ENCODE data around the gene PARVB.
"Not testable (repeated sequence)": the region's sequence is repeated elsewhere in the genome, so short reads cannot be mapped to it uniquely, and the experiment has no call there.

Gene PARVB

DNA sequence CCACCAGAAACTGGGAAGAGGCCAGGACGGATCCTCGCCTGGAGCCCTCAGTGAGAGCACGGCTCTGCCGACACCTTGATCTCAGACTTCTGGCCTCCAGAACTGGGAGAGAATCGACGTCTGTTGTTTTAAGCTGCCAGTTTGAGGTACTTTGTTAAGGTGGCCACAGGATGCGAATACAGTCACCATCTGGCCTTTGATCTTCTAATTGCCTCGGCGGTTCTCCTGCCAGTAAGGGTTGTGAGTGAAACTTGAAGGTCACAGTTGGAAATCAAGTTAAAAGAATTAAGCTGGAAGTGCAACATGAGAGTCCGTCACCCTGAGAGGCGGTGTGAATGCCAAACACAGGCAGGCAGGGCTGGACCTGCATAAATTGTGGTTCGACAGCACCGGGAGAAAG lies 27.9 kb downstream of the PARVB start:
- no peak for DNase-seq (ENCODE audit: low read depth in 3 of 3)

DNA sequence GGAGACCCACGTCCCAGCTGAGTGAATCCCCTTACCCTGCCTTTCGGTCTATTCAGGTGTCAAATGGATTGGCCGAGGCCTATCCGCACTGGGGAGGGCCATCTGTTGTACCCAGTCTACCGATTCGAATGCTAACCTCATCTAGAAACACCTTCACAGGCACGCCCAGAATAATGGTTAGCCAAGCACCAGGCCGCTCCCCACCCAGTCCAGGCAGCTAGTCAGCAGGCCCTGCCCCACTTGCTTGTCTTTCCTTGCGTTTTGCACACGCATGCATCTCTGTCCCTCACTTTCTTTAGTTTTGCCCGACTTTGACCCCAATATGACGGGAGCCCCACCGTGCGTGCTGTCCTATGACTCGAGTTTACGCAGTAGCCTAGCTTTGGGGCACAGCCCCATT lies 31.7 kb downstream of the PARVB start:
- DNase-seq (ENCODE audit: low read depth in 3 of 3): no peak

DNA sequence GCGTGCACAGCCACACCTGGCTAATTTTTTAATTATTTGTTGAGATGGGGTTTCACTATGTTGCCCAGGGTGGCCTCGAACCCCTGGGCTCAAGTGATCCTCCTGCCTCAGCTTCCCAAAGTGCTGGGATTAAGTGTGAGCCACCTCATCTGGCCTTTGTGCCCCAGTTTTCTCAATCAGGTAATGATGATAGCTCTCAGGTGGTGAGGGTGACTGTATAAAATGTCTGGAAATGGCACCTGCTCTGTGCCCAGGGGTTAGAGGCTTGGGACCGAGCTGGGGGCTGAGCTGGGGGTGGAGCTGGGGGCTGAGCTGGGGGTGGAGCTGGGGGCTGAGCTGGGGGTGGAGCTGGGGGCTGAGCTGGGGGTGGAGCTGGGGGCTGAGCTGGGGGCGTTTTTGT lies 32.5 kb downstream of the PARVB start:
- DNase-seq (ENCODE audit: low read depth in 3 of 3): not testable (repeated sequence)

DNA sequence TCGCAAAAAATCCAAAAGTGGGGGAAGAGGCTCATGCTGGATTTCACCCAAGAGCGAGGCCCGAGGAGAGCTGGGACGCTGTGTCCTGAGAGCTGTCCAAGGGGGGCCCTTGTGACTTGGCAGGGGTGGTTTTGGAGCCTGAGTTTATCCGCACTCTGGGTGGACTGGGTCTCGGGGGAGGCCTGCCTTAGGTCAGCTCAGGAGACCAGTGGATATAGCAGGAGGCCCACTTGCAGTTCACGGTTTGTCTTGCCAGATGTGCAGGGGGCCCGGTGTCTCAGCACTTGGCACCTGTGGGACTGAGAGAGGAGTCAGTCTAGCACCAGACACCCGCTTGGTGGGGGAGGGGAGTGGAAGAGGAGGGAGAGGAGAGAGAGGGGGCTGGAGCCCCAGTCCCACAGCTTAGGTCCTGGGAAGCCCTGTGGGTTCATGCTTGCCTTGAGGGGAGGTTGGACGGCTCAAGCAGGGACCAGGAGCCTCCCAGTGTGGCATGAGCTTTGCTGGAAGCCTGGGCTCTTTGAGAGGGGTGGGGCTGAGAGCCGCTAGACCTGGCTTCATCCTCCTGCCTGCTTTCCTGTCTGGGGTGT lies 33.4 kb downstream of the PARVB start:
- DNase-seq (ENCODE audit: low read depth in 3 of 3): no peak

DNA sequence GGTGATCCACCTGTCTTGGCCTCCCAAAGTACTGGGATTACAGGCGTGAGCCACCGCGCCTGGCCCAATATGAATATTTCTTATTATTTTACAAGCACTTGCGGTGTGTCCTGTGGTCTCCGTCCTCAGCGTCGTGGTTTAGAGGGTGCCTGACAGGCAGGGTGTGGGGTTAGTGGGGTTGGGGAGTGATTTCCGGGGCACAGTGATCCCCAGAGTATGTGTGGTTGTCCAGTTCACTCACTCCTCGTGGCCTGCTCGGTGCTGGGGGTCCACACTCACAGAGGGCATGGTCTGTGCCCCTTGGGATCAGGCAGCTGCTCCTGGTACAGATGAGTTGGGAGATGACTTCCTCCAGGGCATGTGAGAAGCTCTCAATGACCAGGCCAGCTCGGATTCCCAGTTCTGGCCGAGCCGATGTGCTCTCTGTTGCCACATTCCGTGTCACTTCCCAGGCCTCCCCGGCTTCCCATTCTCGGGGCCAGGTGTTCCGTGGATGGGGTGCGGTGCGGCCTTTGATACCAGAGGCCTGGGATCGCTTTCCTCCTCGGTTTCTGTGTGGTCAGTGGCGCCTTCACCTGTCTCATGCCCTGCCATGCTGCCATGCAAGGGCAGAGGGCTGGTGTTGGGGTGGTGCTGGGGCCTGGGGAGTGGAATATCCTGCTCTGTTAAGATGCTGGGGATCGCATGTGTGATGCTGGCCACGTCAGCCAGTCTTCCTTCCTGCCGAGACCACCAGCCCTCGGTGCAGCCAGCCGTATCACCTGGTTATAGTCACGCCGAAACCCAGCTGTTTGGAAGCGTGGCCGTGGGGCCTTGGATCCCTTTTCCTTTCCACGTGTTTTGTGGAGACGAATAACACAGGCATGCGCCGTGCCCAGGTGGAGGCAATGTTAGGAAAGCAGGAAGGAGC lies 39.6 kb downstream of the PARVB start:
- DNase-seq (ENCODE audit: low read depth in 3 of 3): no peak

DNA sequence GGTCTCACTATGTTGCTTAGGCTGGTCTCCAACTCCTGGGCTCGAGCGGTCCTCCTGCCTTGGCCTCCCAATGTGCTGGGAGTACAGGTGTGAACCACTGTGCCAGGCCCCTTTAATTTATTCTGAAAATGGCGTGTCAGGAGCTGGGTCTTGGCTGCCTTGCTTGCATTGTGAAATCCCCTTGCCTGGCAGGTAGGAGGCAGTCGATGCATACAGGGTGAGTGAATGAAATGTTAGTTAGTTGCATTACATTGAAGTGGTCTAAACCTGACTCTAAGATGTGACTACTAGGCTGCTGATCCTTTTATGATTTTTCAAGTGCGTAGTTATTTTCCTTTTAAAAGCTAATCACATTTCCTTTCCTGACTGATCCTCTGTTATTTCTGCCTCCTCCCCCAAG lies 42.9 kb downstream of the PARVB start:
- no peak for DNase-seq (ENCODE audit: low read depth in 3 of 3)

DNA sequence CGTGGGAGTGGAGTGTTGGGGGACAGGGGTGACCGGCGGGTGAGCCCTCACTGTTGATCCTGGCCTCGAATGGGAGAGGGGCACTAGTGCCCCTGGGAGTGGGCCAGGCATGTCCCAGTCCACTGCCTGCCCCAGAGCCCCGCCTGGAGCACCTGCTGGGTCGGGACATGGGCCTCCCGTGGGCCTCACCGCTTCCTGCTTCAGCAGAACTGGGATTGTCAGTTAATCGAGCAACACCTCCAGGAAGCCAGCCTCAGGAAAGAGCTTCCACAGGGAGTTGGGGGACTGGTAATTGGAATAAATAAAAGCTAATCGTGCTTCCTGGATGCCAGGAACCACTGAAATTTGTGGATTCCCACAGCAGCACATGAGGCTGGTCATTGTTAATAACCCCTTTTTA lies 43.8 kb downstream of the PARVB start:
- DNase-seq (ENCODE audit: low read depth in 3 of 3): no peak

DNA sequence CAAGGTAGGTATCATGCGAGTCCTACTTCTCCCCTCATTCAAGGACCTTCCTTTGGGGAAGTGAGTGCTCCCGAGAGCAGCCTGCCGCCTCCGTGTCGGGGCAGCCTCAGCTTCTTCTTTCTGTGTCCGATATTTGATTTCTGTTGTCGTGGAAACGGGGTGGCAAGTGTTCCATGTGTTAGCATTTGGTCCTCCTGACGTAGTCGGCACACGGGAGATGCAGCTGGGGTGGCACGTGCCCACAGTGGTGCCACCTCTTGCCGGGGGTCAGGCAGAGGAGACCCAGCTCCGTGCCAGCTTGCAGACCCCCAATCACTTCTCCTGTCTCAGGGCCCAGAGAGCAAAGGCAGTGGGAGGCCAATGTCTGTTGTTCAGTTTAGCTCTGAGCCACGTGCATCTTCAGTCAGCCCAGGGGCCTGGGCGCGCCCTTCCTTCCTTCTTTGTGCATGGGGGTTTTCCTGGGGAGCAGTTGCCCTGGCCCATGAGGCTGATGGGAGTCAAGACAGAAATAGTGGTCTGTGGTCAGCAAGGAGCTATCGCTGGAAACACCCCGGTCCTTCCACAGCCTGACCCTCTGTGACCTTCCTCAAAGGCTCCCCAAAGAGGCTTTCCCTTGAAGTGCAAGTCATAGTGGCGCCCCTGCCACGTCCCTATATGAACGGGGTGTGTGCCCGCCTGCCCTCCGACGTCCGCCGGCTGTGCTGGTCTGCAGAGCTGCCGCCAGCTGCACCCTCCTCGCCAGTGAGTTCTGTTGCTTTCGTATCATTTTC lies 44.5 kb downstream of the PARVB start:
- no peak for DNase-seq (ENCODE audit: low read depth in 3 of 3)

DNA sequence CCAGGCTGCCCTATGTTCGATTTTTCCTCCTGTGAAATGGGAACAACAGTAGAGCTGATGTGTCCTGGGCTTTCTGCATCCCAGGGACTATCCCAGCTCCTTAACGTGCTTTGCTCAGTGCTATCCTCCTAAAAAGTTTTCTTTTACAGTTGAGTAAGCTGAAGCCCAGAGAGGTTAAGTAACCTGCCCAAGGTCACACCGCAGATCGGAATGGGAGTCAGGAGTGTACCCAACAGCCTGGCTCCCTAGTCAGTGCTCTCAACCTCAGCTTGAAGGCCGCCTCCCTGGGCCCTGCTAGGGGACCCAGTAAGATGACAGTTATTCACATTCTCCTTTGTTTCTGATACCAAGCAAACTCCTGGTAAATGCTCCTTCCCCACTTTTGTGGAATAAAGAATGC lies 45.9 kb downstream of the PARVB start:
- DNase-seq (ENCODE audit: low read depth in 3 of 3): no peak

DNA sequence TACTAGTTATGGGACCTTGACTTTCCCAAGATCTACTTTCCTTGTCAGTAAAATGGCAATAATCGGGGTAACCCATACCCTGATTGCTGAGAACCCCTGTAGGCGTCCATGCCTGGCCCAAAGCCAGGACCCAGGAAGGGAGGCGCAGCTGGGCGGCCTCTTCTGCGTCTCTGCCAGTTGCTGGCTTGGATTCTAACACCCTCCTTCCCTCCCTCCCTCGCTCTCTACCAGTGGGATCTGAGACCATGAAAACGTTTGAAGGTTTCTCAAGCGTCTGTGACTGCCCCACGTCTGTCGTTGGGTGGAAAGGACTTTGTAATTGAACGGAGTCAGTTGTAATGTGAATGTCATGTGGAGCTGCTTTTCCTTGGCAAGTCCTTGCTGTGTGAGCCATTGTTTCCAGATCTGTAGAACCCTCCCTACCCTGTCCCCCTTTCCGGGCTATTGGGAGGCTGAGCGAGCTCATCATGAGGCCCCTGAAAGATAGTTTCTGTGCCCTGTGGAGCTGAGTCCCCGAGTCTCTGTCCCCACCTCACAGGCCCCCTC lies 47.8 kb downstream of the PARVB start:
- DNase-seq (ENCODE audit: low read depth in 3 of 3): no peak

DNA sequence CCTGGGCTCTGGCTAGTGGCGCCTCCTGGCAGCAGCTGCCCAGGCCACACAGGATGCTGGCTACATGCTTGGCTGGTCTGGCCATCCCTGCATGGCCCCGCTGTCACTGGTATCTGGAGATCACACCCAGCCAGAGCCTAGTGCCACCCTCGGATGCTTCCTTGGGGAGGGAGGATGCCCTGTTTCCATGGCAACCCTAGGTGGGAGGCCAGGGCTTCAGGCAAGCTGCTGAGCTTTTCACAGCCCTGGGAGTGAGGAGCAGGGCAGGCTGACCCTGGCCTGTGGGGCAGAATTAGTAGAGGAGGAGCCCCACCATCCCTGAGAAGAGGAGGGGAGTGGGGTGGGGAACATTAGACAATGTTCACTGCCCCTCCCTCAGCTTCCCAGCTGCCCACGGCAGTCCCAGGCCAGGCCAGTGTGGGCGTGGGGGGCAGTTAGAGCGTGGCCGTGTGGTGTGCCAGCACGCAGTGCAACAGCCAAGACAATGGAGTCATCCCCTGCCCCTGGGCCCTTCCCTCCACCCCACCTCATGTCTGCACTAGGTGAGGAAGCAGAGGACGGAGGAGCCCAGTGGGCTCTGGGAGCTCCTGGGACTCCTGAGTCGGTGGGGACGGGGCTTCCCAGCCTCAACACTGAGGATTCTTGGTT lies 50.4 kb downstream of the PARVB start:
- DNase-seq (ENCODE audit: low read depth in 3 of 3): no peak

DNA sequence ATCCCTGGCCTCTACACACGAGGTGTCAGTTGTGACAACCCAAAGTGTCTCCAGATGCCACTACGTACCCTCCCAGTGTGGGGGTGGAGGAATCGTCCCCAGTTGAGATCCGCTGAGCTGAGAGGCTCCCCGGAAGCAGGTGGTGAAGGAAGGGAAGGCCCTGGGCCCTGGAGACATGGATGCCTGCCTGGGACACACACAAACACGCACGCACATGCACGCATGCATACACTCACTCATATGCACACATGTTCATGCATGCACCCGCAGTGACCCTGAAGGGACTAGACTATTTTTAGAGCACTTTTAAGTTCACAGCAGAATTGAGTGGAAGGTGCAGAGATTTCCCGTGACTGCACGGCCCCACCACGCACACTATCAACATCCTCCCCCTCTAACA lies 50.9 kb downstream of the PARVB start:
- no peak for DNase-seq (ENCODE audit: low read depth in 3 of 3)

DNA sequence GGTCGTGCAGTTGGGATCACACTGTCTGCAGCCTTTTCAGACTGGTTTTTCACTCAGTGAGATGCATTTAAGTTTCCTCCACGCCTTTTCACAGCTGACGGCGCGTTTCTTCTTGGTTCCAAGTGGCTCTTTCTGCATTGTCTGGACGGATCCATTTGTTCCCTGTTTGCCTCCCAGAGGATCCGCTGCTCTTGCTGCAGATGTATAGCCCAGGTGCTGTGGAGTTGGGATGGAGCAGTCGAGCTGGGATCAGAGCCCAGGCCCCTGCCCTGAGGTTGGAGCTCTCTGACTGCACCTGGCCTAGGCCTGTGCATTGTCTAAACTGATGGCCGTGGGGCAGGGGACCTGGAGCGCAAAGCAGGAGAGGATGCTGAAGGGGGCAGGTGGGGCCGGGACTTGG lies 51.6 kb downstream of the PARVB start:
- no peak for DNase-seq (ENCODE audit: low read depth in 3 of 3)

DNA sequence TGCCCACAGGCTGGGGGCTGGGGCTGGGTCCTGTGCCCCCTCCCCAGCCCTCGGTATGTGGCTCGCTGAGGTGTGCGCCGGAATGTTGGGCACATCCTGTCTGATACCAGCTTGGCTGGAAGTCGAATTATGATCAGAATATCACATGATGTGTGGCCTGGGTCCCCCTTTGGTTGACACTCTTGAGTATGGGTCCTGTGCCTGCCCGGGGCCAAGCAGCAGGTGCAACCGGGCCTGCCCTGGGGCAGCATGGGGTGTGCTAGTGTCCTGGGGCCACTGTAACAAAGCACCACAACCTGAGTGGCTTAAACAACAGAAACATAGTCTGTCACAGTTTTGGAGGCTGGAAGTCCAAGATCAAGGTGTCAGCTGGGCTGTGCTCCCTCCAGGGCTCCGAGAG lies 52.7 kb downstream of the PARVB start:
- DNase-seq (ENCODE audit: low read depth in 3 of 3): no peak

DNA sequence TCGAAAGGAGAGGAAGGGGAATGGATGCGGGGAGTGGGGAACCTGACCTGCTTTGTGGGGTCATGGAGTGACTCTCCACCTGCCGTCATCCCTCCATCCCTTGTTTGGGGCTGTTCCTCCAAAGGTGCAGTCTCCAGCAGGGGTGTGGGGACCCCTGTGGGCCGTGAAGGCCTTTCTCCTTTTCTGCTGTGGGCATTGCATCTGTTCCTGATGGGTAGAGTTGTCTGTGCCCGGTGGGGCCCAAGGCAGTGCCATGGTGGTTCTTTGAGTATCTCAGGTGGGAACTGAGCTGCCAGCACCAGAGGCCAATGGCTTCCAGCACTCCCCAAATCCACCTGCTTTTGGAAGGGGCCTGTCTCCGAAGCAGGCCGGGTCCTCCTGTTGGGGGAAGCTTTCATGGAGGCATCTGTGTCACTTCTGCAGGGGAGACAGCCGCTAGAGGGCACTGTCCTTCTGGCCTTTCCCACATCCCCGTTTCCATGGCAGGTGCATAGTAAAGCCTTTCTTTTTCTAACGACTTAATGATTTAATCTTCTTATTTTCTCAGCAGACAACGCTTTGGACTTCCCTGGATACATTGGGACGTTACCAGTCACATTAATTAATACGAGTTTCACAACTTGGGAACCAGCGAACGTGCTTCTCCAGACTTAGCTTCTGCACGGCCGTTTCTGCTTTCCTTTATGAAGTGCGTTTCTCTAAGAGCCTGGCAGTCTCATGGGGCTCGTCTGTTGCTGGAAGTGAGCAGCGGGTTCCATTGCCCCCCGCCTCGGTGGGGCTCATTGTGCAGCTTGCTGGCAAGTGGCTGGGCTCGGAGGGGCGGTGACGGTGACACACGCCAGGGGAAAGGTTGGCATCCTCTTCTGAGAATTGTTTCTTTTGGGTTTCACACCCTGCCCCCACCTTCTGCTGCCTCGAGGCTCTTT lies 57.1 kb downstream of the PARVB start:
- DNase-seq (ENCODE audit: low read depth in 3 of 3): peak; percentile 43 to 64 (median 63)

DNA sequence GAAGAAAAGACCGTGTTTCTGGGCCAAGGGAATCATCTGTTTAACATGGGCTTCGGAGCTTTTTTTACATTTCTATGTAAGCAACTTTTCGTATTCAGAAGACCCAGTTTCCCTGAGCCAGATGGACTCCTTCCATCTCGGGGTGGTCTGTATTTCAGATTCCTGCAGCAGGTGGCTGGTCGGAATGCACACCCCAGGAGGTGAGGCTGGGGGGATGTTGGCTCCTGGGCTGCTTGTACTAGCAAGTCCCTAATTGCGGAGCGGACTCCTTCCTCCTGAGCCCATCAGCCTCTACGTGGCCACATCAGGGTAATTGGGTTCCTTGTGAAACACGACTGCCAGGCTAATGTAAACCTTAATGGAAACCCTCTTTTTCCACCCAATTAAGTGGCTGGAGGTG lies 58.7 kb downstream of the PARVB start:
- DNase-seq (ENCODE audit: low read depth in 3 of 3): no peak

DNA sequence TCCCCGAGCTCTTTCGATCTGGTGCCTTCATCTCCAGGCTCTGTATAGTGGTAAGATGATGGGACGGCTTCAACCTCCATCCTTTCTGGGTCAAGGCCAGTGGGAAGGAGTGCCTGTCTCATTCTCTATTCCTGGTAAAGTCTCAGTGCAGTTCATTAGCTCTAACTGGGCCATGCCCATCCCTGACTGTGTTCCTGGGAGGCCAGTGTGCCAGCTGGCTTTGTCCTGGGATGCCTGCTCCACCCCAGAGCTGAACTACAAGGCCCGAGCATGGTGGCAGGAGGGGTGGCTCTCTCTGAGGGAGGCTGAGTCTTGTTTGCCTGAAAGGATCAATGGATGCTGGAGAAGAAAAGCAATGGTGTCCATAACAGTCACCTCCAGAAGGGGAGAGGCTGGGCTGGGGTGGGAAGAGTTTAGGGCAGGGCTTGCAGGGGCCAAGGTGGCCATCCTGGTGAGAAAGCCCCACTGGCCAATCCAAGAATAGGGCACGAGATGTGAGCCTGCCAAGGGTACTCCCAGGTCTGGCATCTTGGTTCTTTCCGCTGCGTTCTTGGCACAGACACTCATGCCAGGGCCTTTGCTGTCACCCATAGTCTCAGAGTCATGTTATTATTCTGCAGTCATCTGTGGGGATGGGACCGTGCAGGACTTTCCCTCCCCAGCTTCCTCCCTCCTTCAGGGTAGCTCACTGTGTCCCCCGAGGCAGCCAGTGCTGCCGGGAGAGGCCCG lies 60.1 kb downstream of the PARVB start:
- no peak for DNase-seq (ENCODE audit: low read depth in 3 of 3)

DNA sequence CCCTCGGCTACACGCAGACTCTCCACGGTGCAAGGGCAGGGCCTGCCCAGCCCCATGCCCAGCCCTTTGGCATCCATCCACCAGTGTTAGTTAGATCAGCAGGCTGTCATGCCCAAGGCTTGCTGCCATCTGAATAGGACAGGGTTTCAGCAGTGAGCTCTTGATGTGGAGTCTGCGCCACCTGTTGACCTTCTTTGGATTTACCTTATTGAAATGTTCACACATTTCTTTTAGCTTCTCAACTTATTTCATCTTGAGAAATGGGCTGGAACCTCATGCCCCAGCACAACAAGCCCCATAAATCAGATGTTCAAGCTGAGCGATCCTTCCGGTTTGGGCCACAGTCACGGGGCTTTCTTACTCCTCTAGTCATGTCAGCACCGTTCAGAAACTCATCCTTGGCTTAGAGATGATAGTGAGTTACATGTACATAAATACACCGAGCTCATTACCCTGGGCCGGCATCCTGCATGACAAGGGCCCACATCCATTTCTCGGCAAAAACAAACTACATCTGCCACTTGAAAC lies 61.7 kb downstream of the PARVB start:
- DNase-seq (ENCODE audit: low read depth in 3 of 3): no peak

DNA sequence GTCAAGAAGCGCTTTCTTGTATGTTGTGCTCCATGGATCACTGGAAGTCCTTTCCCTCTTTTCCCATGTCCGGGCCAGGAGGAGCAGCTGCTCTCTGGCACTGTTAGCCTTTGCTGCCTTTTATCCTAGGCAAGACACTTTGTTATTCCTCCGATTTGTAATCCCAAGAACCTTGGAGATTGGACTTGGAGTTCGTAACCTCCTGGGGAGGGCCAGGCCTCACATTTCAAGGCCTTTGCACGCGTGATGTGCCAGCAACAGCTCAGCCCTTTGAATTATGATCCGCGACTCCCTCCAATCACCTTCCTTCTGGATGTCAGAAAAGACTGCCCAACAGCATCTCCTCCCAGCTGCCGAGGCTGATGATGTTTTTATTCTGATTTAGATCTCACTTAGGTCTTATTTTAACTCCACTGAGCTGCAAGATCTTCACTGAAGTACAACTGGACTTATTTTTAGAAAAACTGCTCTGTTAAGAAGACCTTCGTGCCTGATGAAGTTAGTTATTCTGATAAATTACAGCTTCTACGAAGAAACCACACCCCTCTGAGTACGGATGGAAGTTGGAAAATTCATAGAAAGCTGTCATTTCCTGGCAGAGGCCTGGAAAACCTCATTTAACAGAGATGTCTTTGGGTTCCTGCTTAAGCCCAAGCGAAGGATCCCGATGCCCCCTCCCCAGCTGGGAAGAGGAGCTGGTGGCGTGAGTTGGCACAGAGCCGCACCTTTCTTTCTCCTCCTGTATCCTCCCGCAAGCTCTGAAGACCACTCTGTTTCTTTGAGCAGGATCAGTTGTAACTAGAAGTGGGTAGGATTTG lies 62.4 kb downstream of the PARVB start:
- DNase-seq (ENCODE audit: low read depth in 3 of 3): no peak

All from stimulated activated CD4-positive, alpha-beta T cell treated with anti-CD3 and anti-CD28 coated beads, TNF-alpha, amount 100 ng/mL, for 24 hours (primary cell).